GM23248 (cell line): ENCODE results near the gene EDEM2. TPM values are rescaled to one million over a fixed set of nuclear protein-coding genes. Genes with fewer than 3 reads are reported as not detected.
"Not testable (repeated sequence)": the region's sequence is repeated elsewhere in the genome, so short reads cannot be mapped to it uniquely, and the experiment has no call there.

Experiments
- DNase-seq: peaks from one replicate; pipeline ENCODE4 v3.0.0-alpha.2; 2015
- H2AFZ ChIP-seq: fragments of 200-600 bp; sonication (generic); 2 replicates; pipeline ENCODE4 v1.6.1; 2016; ENCODE audit warnings: antibody characterized with exemption
- H3F3A ChIP-seq: fragments of 200-600 bp; sonication (generic); 2 replicates; pipeline ENCODE4 v1.6.1; 2016; ENCODE audit warnings: mild to moderate bottlenecking, antibody characterized with exemption, mixed run types; ENCODE audit not compliant: insufficient read depth
- H3K27ac ChIP-seq: fragments of 200-600 bp; sonication (generic); 2 replicates; pipeline ENCODE4 v1.5.1; 2016; ENCODE audit warnings: mild to moderate bottlenecking
- H3K27me3 ChIP-seq: fragments of 200-600 bp; sonication (generic); replicated peaks from 2 replicates; pipeline ENCODE4 v1.6.1; 2016; ENCODE audit warnings: mild to moderate bottlenecking; ENCODE audit not compliant: insufficient read depth
- H3K36me3 ChIP-seq: fragments of 200-600 bp; sonication (generic); 2 replicates; pipeline ENCODE4 v1.6.1; 2016; ENCODE audit warnings: low read depth, mild to moderate bottlenecking
- H3K4me1 ChIP-seq: fragments of 200-600 bp; sonication (generic); 2 replicates; pipeline ENCODE4 v1.6.1; 2016; ENCODE audit warnings: mild to moderate bottlenecking; ENCODE audit not compliant: insufficient read depth
- H3K4me2 ChIP-seq: fragments of 200-600 bp; sonication (generic); one replicate; pipeline ENCODE4 v1.6.1; 2016; ENCODE audit warnings: mild to moderate bottlenecking; ENCODE audit not compliant: unreplicated experiment
- H3K4me3 ChIP-seq: fragments of 200-600 bp; sonication (generic); 2 replicates; pipeline ENCODE4 v1.5.1; 2016; ENCODE audit warnings: mild to moderate bottlenecking
- H3K79me2 ChIP-seq: fragments of 200-600 bp; sonication (generic); 2 replicates; pipeline ENCODE4 v1.6.1; 2016; ENCODE audit warnings: mild to moderate bottlenecking; ENCODE audit not compliant: insufficient read depth
- H3K9ac ChIP-seq: fragments of 200-600 bp; sonication (generic); 2 replicates; pipeline ENCODE4 v1.6.1; 2016; ENCODE audit warnings: mild to moderate bottlenecking
- H3K9me2 ChIP-seq: fragments of 200-600 bp; sonication (generic); 2 replicates; pipeline ENCODE4 v1.6.1; 2016; ENCODE audit warnings: mixed run types, mild to moderate bottlenecking, moderate library complexity; ENCODE audit not compliant: insufficient read depth
- H3K9me3 ChIP-seq: fragments of 200-600 bp; sonication (generic); one replicate; pipeline ENCODE4 v1.6.1; 2017; ENCODE audit warnings: low read depth
- H4K20me1 ChIP-seq: fragments of 200-600 bp; sonication (generic); 2 replicates; pipeline ENCODE4 v1.6.0; 2016; ENCODE audit not compliant: insufficient read depth
- EZH2 ChIP-seq: fragments of 200-600 bp; sonication (generic); IDR thresholded peaks from 2 replicates; pipeline ENCODE4 v1.6.1; 2018; ENCODE audit warnings: antibody characterized with exemption, mild to moderate bottlenecking; ENCODE audit not compliant: insufficient read depth, poor library complexity, severe bottlenecking
- EZH2phosphoT487 ChIP-seq: fragments of 200-600 bp; sonication (generic); IDR thresholded peaks from 2 replicates; pipeline ENCODE4 v1.6.1; 2018; ENCODE audit warnings: antibody characterized with exemption, moderate library complexity, mild to moderate bottlenecking, low read depth; ENCODE audit not compliant: insufficient read depth
- WGBS, 2 experiments: methylation state at CpG; one replicate each; pipeline ENCODE4 v1.1.6; 2015 to 2017; ENCODE audit warnings: low lambda C conversion rate in 2 of 2, low coverage in 1 of 2; ENCODE audit errors: missing lambda C conversion rate in 2 of 2; 5-methylcytosine and 5-hydroxymethylcytosine counted together
- in situ Hi-C: fragments of 300-500 bp; cut with MboI; formaldehyde crosslinking; loops from 2 replicates; pipeline ENCODE4 v1.15.0; 2020
- polyA plus RNA-seq: library from polyadenylated mRNA; unstranded; fragments of >200 nt; fragmentation: Nextera tagmentation; extraction: Ambion mirVana; gene quantifications from 2 replicates; pipeline ENCODE4 v1.2.1, GENCODE V29; 2016
- small RNA-seq: library from RNA; depleted of rRNA; stranded (forward); fragments of <200 nt; gene quantifications from one replicate; pipeline ENCODE3, GENCODE V24; 2014; ENCODE audit warnings: low read depth, low replicate concordance
- total RNA-seq: library from RNA; depleted of rRNA; stranded (reverse); fragments of >200 nt; shearing (Covaris generic); gene quantifications from 2 replicates; pipeline ENCODE4 v1.2.3, GENCODE V29; 2014; rRNA removed

Gene EDEM2
- total and polyA plus RNA-seq, 2 experiments from 2014 or later = 31.9 to 34.9 TPM

- Histone ChIP-seq H3K9me2 (no peaks in the 10 kb centered on the region), H3K9me3 (no peaks in the 10 kb centered on the region), H3K79me2 (peaks cover 100% of the 10 kb centered on the region), H3K36me3 (peaks cover 14% of the 10 kb centered on the region), H3K9ac (no peak overlapping the region), H3K27ac (no peak overlapping the region), H3K4me1 (0 out of 2 replicates have a peak, but pooled peaks cover 2% of the 10 kb centered on the region), H4K20me1 (peaks cover 15% of the 10 kb centered on the region; the same call in 1 of the 2 replicates), H3K27me3 (no peaks in the 10 kb centered on the region), H3K4me2 (no peak overlapping the region), H3K4me3 (no peak overlapping the region), H2AFZ (no peak overlapping the region), H3F3A (0 out of 2 replicates have a peak, but pooled peaks cover 4% of the 10 kb centered on the region)
- no peak for TF ChIP-seq EZH2phosphoT487
- no peak for TF ChIP-seq EZH2
- in situ Hi-C loops = no loop called here
- no peak for DNase-seq
- 95 to 99% methylated on average over 5 of the region's 5 CpGs for WGBS, 2 experiments
These were observed 69.8 kb downstream of the EDEM2 start for GRCh38 chr20:35077341-35077740.

GRCh38 chr20:35071436-35072153, 75.5 kb downstream of the EDEM2 start:
- H3K9me3 ChIP-seq, in situ Hi-C loops, H3F3A ChIP-seq, H2AFZ ChIP-seq, H3K9me2 ChIP-seq, H3K27ac ChIP-seq, H3K27me3 ChIP-seq, H3K4me1 ChIP-seq, H3K4me3 ChIP-seq, DNase-seq, H3K36me3 ChIP-seq, H3K9ac ChIP-seq, H3K4me2 ChIP-seq: not testable (repeated sequence)
- Histone ChIP-seq H4K20me1 (peaks cover 11% of the 10 kb centered on the region; the same call in 1 of the 2 replicates), H3K79me2 (peaks cover 100% of the 10 kb centered on the region)
- 87 to 90% methylated on average over 7 to 8 of the region's 8 CpGs for WGBS, 2 experiments

- WGBS, 2 experiments = 90 to 94% methylated on average over 6 of the region's 6 CpGs
- Histone ChIP-seq H3K27me3 (no peaks in the 10 kb centered on the region), H3K9me2 (no peaks in the 10 kb centered on the region), H3K9me3 (no peaks in the 10 kb centered on the region), H3K4me2 (no peak overlapping the region), H3K9ac (no peak overlapping the region), H4K20me1 (peaks cover 24% of the 10 kb centered on the region; the same call in 1 of the 2 replicates), H3K4me1 (no peaks in the 10 kb centered on the region), H3F3A (peaks cover 22% of the 10 kb centered on the region; the same call in 1 of the 2 replicates), H3K36me3 (peaks cover 1% of the 10 kb centered on the region; the same call in 1 of the 2 replicates), H3K27ac (no peak overlapping the region), H3K79me2 (peaks cover 100% of the 10 kb centered on the region), H3K4me3 (no peak overlapping the region), H2AFZ (no peak overlapping the region)
- no peak for DNase-seq
- TF ChIP-seq EZH2 = no peak
- TF ChIP-seq EZH2phosphoT487 = no peak
- in situ Hi-C loops = no loop called here
These were observed 80.9 kb downstream of the EDEM2 start for GRCh38 chr20:35066194-35066593.

Small RNA genes within 50 kb of the gene (small RNA-seq; reads per million reads assigned to genes)
- gene RF00275 (not detected), gene RNA5SP483 (not detected)

Other genes with a start within 250 kb of the EDEM2 start
- gene GSS, start 191.5 kb downstream of the EDEM2 start, total RNA-seq = 80.7 and 85.9 TPM in 2 replicates
- 68.3 and 75.0 TPM in 2 replicates for gene GSS, start 191.5 kb downstream of the EDEM2 start, polyA plus RNA-seq
- gene MYH7B, start 191.5 kb downstream of the EDEM2 start, total RNA-seq = under 0.01 and 0.11 TPM in 2 replicates
- gene MYH7B, start 191.5 kb downstream of the EDEM2 start, polyA plus RNA-seq = 0.13 and 0.49 TPM in 2 replicates
- 57.0 and 63.4 TPM in 2 replicates for gene TRPC4AP, start 54.5 kb downstream of the EDEM2 start, total RNA-seq
- gene TRPC4AP, start 54.5 kb downstream of the EDEM2 start, polyA plus RNA-seq = 92.7 and 93.4 TPM in 2 replicates
- 34.4 and 44.3 TPM in 2 replicates for gene PROCR, start 24.7 kb upstream of the EDEM2 start, total RNA-seq
- 38.5 and 38.7 TPM in 2 replicates for gene PROCR, start 24.7 kb upstream of the EDEM2 start, polyA plus RNA-seq
- 7.1 and 8.5 TPM in 2 replicates for gene MMP24, start 79.4 kb upstream of the EDEM2 start, total RNA-seq
- 0.61 and 0.70 TPM in 2 replicates for gene MMP24, start 79.4 kb upstream of the EDEM2 start, polyA plus RNA-seq
- 26.8 and 30.0 TPM in 2 replicates for gene MMP24OS, start 130.8 kb upstream of the EDEM2 start, total RNA-seq
- gene MMP24OS, start 130.8 kb upstream of the EDEM2 start, polyA plus RNA-seq = 81.7 and 85.3 TPM in 2 replicates
- 166 and 183 TPM in 2 replicates for gene EIF6, start 137.4 kb upstream of the EDEM2 start, total RNA-seq
- 245 and 247 TPM in 2 replicates for gene EIF6, start 137.4 kb upstream of the EDEM2 start, polyA plus RNA-seq
- not detected in 2 replicates for gene FAM83C, start 145.1 kb upstream of the EDEM2 start, total RNA-seq
- not detected in 2 replicates for gene FAM83C, start 145.1 kb upstream of the EDEM2 start, polyA plus RNA-seq